GM18517 (cell line): Measurements from ENCODE around the gene SREBF2.

Source experiments
- ATAC-seq: cut with Tn5 transposase; IDR thresholded peaks from one replicate; pipeline ENCODE4 v1.9.1; 2021; ENCODE audit warnings: mild to moderate bottlenecking, moderate library complexity; ENCODE audit not compliant: unreplicated experiment

SREBF2 gene

GRCh38 chr22:41917903-41918791 is 85.2 kb downstream of the SREBF2 start:
- no peak for ATAC-seq

DNA sequence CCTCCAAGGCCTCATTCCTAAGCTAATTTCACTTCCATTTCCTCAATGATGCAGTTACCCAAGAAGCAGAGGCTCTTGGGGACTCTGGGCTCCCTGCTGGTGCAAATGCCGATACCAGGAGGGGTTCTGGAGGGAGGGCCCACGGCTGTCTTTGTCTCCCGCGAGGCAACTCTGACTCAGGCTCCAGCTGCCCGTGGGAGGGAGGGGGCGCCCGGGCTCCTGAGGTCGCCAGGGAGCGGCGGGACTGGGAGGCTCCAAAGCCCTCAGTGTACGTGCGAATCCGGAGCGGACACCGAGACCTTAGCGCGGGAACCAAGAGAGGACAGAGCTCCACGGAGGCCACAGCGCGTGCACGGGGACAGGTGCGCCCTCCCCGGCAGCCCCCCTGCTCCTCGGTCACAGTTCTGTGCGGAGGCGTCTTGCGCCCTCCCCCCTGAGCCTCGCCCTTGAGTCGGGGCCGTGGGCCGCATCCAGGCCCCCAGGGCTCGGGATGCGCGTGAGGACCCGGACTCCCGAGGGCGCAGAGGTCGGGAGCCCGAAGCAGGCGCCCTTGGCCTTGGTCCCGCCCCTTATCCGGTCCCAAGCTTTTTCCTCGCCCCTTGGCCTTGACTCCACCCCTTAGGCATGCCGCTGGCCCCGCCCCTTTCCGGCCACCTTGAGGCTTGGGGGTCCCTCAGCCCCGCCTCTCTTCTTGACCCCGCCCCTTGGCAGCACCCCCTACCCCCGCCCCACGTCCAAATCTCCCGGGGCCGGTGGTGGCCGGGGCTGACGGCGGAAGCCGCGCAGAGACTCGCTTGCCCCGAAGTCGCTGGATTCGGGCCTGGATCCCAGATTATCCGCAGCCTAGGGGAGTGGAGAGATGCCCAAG is 86.7 kb downstream of the SREBF2 start:
- peak; percentile 46 for ATAC-seq

DNA sequence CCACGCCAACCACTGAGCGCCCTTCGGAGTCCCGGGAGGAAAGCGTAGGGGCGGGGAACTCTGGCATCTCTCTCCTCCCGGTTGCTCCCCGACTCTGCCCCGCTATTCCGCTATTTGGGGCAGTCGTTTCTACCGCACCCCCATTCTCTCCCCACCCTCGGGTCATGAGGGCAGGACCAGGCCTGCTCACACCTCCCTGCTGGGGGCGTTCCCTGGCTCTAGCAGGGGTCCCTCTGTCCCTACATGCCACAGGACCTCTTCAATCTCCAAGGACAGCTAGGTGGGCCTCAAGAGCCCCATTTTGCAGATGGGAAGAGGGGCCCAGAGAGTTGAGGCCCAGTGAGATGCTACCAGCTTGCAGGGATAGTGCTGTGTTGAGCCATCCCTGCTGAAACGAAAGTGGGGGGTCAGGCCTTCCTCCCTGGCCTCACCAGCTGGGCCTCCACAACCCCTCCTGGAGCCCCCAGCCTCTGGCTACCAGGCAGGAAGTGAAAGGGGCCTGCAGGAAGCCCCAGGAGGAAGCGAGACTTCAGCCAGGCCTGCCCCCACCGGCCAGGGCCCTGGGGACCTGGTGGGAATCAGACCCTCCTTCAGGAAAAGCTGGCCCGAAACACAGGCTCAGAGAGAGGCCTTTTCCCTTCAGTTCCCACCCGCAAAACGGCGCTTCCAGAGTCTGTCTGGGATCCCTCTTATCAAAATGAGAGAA is 87.5 kb downstream of the SREBF2 start:
- peak; percentile 21 for ATAC-seq

- no peak for ATAC-seq
These were observed 89.4 kb downstream of the SREBF2 start for GRCh38 chr22:41922328-41922727.

DNA sequence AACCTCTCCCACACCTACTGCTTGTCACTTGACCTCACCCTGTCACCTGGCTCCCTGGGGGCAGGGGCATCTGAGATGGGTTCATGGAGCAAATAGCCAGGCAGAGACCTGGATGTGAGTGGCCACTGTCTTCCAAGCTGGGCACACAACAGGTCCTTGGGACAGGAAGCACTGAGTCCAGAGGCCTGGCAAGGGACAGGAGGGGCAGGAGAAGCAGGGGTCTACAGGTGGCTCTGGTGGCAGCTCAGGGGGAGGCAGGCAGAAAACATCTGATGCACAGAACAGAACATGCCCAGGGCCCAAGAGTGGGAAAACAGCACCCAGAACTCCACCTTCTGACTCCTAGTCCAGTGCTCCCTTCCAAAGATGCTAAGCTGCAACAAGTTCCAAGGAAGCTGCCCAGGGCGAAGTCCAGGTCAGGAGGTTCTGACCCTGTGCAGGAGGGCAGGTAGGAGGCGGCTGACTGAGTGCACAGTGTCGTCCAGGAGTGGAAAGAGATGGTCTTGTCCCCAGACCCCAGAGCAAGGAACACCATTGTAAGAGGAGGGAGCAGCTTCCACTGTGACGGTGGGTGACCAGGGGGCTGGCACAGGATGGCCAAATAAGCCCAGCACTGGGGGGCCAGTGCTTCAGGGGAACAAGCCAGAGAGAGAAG is 90.2 kb downstream of the SREBF2 start:
- ATAC-seq = no peak

DNA sequence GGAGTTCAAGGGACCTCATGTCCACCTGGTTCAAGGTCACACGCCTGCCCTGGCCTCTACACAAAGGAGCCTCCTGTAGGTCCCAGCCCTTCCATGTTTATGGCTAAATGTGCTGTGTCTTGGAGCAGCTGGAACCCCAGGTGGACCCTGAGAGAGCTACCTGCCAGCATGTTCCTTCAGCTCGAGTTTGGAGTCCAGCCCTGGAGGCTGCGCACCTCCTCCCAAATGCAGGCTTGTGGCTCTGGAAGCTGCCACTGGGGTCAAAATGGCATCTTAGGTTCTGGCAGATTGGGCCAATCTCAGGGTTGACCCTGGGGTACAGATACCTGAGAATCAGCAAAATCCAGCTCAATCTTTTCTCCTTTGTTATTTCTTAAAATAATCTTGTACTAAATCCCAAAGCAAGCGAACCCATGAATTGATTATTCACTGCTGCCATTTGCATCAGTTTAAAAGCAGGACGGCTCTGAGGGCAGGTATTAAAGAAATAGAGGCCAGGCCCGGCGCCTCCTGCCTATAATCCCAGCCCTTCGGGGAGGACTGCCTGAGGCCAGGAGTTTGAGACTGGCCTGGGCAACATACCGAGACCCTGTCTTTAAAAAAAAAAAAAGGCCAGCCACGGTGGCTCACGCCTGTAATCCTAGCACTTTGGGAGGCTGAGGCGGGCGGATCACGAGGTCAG is 90.8 kb downstream of the SREBF2 start:
- ATAC-seq = no peak

- no peak for ATAC-seq
These were observed 93.0 kb downstream of the SREBF2 start for GRCh38 chr22:41925783-41926460.

DNA sequence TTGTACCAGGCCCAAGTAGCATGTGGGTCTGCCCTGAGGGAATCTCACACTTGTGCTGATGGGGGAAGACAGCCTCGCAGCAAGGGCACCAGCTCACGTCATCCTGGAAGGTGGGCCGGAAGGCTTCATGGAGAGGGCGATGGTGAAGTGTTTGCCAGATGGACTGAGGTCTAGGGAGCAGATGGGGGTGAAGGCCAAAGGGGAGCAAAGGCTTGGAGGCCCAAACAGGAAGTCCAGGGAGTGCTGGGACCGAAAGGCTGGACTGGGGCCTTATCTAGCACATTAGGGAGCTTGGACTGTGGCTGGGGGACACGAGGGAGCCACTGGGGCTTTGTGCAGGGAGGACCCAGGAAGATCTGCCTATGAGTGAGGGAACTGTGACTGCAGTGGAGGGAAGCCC is 94.9 kb downstream of the SREBF2 start:
- ATAC-seq = no peak

GRCh38 chr22:41928593-41929417 is 95.9 kb downstream of the SREBF2 start:
- no peak for ATAC-seq

- ATAC-seq = no peak
These were observed 96.5 kb downstream of the SREBF2 start for GRCh38 chr22:41929418-41929810.

- no peak for ATAC-seq
These were observed 98.9 kb downstream of the SREBF2 start for GRCh38 chr22:41931701-41932269.

- ATAC-seq = no peak
These were observed 99.4 kb downstream of the SREBF2 start for GRCh38 chr22:41932353-41932752.

DNA sequence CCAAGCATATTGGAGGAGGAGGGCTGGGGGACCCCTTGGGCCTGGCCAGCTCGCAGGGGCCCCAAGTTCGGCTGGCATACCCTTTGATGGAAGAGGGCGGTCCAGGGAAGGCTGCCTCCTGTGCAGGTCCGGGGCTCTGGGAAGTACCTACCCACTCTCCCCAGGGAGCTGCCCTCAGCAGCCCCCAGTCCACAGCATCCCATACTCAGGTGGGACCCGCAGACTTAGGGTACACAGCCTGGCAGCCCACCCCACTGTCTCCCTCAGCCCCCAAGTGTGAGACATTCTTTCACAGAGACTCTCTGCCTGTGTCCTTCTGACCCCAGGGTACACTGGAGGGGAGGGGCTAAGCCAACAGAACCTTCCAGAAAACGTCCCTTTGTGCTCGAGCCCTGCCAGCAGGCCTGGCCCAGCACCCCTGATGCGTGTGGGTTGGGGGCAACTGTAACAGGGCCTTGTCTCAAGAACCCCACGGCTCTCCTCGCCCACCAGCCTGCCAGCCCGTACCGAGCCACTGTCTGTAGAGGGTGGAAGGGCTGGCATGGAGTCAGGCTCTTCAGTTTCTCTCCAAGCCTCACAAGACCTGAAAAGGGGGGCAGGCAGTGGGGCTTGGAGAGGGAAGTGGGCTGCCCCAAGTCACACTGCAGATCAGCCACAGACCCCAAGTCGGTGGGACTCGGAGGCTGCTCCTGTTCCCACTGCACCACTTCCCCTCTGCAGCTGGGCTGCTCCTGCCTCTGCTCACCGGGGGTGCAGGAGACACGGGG is 100.7 kb downstream of the SREBF2 start:
- no peak for ATAC-seq

- no peak for ATAC-seq
These were observed 101.5 kb downstream of the SREBF2 start for GRCh38 chr22:41934284-41935014.

DNA sequence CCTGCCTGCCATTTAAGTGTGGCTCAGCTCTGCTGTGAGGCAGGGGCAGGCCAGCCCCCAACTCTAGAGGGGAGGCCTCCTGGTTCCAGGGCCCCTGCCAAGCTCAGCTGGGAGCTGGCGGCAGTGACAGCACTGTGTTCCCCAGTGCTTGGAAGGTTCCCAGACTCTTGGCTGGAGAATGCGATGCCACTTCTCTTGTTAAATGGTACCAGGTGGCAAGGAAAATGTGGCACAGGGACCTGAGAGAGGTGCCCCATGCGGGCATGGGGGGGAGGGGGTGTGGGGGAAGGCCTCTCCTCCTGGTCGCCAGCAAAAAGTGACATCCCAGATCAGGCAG is 102.1 kb downstream of the SREBF2 start:
- no peak for ATAC-seq

- no peak for ATAC-seq
These were observed 102.6 kb downstream of the SREBF2 start for GRCh38 chr22:41935509-41935908.

- no peak for ATAC-seq
These were observed 103.9 kb downstream of the SREBF2 start for GRCh38 chr22:41936894-41937169.
